Body of pancreas (tissue), 4 donors: ENCODE results near the gene KPNA3.

Experiments used
- CTCF ChIP-seq, 7 experiments: fragments of 450-650 bp in 4 of 7; fragments of 200-600 bp in 3 of 7; sonication (generic) in 3 of 7; IDR thresholded peaks; one replicate each; pipeline ENCODE4 v1.5.1; 2016 to 2019; ENCODE audit warnings: antibody characterized with exemption in 7 of 7
- POLR2A ChIP-seq, 3 donors: fragments of 450-650 bp; IDR thresholded peaks; one replicate each; pipeline ENCODE4 v1.6.1; 2016; ENCODE audit warnings: antibody characterized with exemption in 3 of 3, mild to moderate bottlenecking in 2 of 3

DNA sequence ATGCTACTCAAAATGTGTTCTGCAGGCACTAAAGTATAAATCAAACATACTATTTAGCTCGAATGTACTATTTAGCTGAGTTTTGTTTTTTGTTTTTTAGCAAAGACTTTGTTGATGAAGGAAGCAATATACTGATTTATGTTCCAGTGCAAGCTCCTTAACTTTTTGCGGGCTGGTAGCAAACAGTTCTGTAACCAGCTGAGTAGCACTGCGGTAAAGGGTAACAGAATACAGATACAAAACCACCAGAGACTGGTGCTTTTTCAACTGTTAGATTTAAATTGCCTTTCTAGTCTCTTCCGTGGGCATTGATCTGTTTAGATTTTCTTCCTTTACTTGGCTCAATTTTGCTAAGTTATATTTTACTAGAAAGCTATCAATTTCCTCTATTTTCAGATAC is 39.0 kb upstream of the KPNA3 start:
- TF ChIP-seq CTCF (IDR thresholded peaks at IDR 0.05) (no peak), POLR2A (IDR thresholded peaks at IDR 0.05) (no peak)
